Kidney (tissue), 14 donors: ENCODE results near the gene ACOT8. TPM values are rescaled to one million over a fixed set of nuclear protein-coding genes. Genes with fewer than 3 reads are reported as not detected.
"Not testable (repeated sequence)": the region's sequence is repeated elsewhere in the genome, so short reads cannot be mapped to it uniquely, and the experiment has no call there.

Experiments
- DNase-seq, 5 donors: peaks; one replicate each; pipeline ENCODE4 v3.0.0-alpha.2; 2013 to 2020
- FAIRE-seq: peaks from 2 replicates; lab custom pipeline; 2012; peaks lifted over from hg19 to GRCh38; lab: Jason Lieb, UNC
- H3K27ac ChIP-seq, 2 donors: one replicate each; pipeline ENCODE4 v1.7.0; 2013; ENCODE audit warnings: low read depth in 2 of 2, low read length in 2 of 2, inconsistent platforms in 1 of 2
- H3K27me3 ChIP-seq: one replicate; pipeline ENCODE4 v1.7.1; 2013; ENCODE audit warnings: low read length, inconsistent platforms; ENCODE audit not compliant: control insufficient read depth, insufficient read depth
- H3K36me3 ChIP-seq, 3 donors: one replicate each; pipeline versions ENCODE4 v1.7.0 to v1.7.1; 2013; ENCODE audit warnings: low read length in 3 of 3, control low read depth in 1 of 3, inconsistent platforms in 1 of 3; ENCODE audit not compliant: insufficient read depth in 3 of 3, control insufficient read depth in 2 of 3
- H3K4me1 ChIP-seq, 3 donors: one replicate each; pipeline versions ENCODE4 v1.7.0 to v1.7.1; 2013; ENCODE audit warnings: low read length in 3 of 3, inconsistent platforms in 1 of 3, low read depth in 1 of 3; ENCODE audit not compliant: control insufficient read depth in 2 of 3, insufficient read depth in 2 of 3
- H3K4me3 ChIP-seq, 3 donors: one replicate each; pipeline versions ENCODE4 v1.7.0 to v1.8.1; 2013; ENCODE audit warnings: low read length in 3 of 3, control low read depth in 1 of 3, inconsistent platforms in 1 of 3
- H3K9ac ChIP-seq, 3 donors: one replicate each; pipeline versions ENCODE4 v1.7.0 to v1.7.1; 2013; ENCODE audit warnings: low read length in 3 of 3, control low read depth in 1 of 3, inconsistent platforms in 1 of 3
- H3K9me3 ChIP-seq, 3 donors: one replicate each; pipeline versions ENCODE4 v1.7.0 to v1.7.1; 2013; ENCODE audit warnings: low read length in 3 of 3, control low read depth in 1 of 3, inconsistent platforms in 1 of 3; ENCODE audit not compliant: control insufficient read depth in 2 of 3, insufficient read depth in 1 of 3
- intact Hi-C: fragments of 100-400 bp; cut with DNase I; formaldehyde crosslinking; loops from one replicate; pipeline ENCODE4 v1.11.1; 2022
- polyA plus RNA-seq: library from polyadenylated mRNA; stranded (reverse); fragments of 350-450 nt; fragmentation: Illumina TruSeq; extraction: RNeasy Lipid Tissue Mini Kit (QIAGEN cat#74804); gene quantifications from one replicate; pipeline ENCODE4 v1.2.3, GENCODE V29; 2014; ENCODE audit warnings: low read depth, low replicate concordance; ENCODE audit not compliant: insufficient read depth
- total RNA-seq: library from RNA; stranded (reverse); fragmentation: NEBNext Ultra II Directional; extraction: Animal tissue kit (Norgen Biotek cat#: 25700); gene quantifications from one replicate; pipeline ENCODE4 v1.2.1, GENCODE V29; 2021
- TF ChIP-seq, protein P1 (sequence below): IDR thresholded peaks from 3 replicates; pipeline ENCODE4 v1.5.1; 2012; ENCODE audit warnings: mild to moderate bottlenecking, moderate library complexity, borderline replicate concordance; ENCODE audit not compliant: insufficient read depth; ENCODE audit errors: extremely low read depth
- donor health status: control.
- donor health status: control.
- donor health status: control.
- donor health status: control.
- donor health status: control.
- donor health status: DM: yes; HTN: yes; CAD: no.
- donor health status: Normal renal cell carcinoma (clear cell type).

Gene ACOT8
- total and polyA plus RNA-seq, 2 donors from 2014 or later = 22.1 to 71.0 TPM

DNA sequence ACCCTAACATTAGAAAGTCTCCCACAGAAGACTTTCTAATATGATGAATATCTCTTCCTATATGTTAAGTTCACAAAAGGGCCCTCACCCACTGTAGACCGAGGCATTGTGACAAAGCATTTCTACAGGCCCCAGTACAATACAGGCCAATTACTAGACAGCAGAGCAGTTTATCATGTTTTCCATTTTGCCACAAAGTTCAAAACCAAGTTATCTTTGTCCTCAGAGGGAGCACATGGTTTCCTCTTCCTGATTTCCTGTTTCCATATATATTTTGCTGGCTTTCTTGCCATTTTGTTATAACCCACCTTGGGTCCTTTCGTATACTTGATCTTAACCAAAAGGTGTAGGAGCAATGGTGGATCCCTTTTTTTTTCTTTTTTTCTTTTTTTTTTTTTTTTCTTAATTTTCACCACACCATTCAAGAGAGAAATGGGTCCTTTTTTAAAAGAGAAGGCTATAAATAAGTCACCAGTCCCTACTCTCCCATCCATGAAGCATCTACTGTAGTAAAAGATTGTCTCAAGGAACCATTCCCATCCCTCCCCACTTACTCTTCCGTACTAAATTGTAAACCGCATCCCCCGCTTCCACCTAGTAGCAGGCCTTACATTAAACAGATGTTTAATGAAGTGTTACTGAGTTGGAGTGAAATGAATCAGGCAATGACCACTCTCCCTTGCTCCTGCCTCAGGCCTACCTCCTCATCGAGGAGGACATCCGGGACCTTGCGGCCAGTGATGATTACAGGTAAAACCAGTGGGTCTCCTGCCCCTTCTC is 46.8 kb downstream of the ACOT8 start:
- TF ChIP-seq, protein P1, sequence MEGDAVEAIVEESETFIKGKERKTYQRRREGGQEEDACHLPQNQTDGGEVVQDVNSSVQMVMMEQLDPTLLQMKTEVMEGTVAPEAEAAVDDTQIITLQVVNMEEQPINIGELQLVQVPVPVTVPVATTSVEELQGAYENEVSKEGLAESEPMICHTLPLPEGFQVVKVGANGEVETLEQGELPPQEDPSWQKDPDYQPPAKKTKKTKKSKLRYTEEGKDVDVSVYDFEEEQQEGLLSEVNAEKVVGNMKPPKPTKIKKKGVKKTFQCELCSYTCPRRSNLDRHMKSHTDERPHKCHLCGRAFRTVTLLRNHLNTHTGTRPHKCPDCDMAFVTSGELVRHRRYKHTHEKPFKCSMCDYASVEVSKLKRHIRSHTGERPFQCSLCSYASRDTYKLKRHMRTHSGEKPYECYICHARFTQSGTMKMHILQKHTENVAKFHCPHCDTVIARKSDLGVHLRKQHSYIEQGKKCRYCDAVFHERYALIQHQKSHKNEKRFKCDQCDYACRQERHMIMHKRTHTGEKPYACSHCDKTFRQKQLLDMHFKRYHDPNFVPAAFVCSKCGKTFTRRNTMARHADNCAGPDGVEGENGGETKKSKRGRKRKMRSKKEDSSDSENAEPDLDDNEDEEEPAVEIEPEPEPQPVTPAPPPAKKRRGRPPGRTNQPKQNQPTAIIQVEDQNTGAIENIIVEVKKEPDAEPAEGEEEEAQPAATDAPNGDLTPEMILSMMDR = no peak
- Histone ChIP-seq H3K27ac (no peak overlapping the region), H3K27me3 (no peaks in the 10 kb centered on the region), H3K9ac (no peak overlapping the region), H3K4me3 (no peak overlapping the region), H3K4me1 (peaks cover 0 to 5% (median 0%) of the 10 kb centered on the region in 3 donors), H3K36me3 (peaks cover 10 to 31% (median 30%) of the 10 kb centered on the region in 3 donors), H3K9me3 (no peaks in the 10 kb centered on the region)
- intact Hi-C loops = no loop called here
- peak in 2 of 5 donors; percentile 64 to 70 for DNase-seq
- FAIRE-seq = no peak

DNA sequence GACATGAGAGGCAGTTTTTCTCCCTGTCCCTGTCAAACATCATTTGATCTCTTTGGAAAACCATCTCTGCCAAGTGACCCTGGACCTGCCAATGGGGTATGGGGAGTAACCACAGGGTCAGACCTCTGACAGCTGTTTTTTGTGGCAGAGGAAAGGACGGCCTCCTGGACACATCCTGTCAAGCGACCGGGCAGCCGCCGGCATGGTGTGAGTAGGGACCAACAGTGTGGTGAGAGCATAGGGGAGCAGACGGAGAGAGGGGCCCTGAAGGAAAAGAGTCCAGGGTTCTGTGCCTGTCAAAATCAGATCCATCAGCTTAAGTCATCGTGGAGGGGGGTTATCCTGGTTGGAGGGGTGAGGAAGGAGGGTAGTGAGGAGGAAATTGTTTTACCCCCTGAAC is 55.3 kb downstream of the ACOT8 start:
- Histone ChIP-seq H3K36me3 (peaks cover 5 to 54% (median 44%) of the 10 kb centered on the region in 3 donors), H3K4me1 (no peaks in the 10 kb centered on the region), H3K27me3 (no peaks in the 10 kb centered on the region), H3K27ac (no peak overlapping the region), H3K9ac (no peak overlapping the region), H3K9me3 (no peaks in the 10 kb centered on the region), H3K4me3 (no peak overlapping the region)
- TF ChIP-seq, protein P1 = no peak
- intact Hi-C loops = loop anchor here (10.0 kb wide), 1 partner anchor 143 kb away; no protein-coding TSS in a partner anchor
- DNase-seq = no peak
- FAIRE-seq = no peak

DNA sequence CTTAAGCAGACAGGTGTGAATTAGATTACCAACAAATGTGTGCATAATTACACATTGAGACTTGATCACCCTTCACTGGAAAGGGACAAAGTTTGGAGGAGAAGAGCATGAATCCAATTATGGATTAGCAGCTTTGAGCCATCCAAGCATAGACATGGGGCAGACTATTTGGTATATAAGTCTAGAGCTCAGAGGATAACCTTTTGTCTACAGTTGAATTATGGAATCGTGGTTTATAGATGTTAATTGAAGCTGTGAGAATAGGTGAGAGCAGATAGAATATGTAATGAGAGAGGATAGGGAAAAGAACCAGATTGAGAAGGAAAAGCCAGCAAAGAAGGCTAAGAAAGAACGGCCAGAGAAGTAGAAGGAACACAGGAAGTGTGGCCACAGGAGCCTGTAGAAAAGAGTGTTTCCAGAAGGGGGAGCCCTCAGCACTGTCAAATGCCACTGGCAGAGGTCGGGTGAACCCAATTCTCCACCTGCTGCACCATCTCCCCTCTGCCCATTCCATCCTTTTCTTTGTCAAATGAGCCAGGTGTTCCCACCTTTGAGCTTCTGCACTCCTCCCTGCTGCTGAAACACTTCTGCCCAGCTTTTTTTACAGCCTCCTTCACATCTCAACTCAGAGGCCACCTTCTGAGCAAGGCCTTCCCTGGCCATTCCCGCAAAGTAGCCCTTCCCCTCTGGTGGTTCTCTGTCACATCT is 58.1 kb downstream of the ACOT8 start:
- H3K4me1 ChIP-seq = no peaks in the 10 kb centered on the region
- no peaks in the 10 kb centered on the region for H3K27me3 ChIP-seq
- intact Hi-C loops = no loop called here
- peaks cover 4 to 42% (median 37%) of the 10 kb centered on the region in 3 donors for H3K36me3 ChIP-seq
- no peak overlapping the region for H3K27ac ChIP-seq
- DNase-seq (peak in 4 of 5 donors; percentile 56 to 75 (median 62)), FAIRE-seq (no peak)
- TF ChIP-seq, protein P1 = peak; percentile 58
- H3K4me3 ChIP-seq = no peak overlapping the region
- no peaks in the 10 kb centered on the region for H3K9me3 ChIP-seq
- no peak overlapping the region for H3K9ac ChIP-seq

DNA sequence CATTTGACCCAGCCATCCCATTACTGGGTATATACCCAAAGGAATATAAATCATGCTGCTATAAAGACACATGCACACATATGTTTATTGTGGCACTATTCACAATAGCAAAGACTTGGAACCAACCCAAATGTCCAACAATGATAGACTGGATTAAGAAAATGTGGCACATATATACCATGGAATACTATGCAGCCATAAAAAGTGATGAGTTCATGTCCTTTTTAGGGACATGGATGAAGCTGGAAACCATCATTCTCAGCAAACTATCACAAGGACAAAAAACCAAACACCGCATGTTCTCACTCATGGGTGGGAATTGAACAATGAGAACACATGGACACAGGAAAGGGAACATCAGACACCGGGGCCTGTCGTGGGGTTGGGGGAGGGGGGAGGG is 59.2 kb downstream of the ACOT8 start:
- peaks cover 4 to 31% (median 27%) of the 10 kb centered on the region in 3 donors for H3K36me3 ChIP-seq
- H3K9me3 ChIP-seq, DNase-seq, H3K27ac ChIP-seq, H3K27me3 ChIP-seq, H3K4me1 ChIP-seq, H3K4me3 ChIP-seq, intact Hi-C loops, H3K9ac ChIP-seq, FAIRE-seq: not testable (repeated sequence)

DNA sequence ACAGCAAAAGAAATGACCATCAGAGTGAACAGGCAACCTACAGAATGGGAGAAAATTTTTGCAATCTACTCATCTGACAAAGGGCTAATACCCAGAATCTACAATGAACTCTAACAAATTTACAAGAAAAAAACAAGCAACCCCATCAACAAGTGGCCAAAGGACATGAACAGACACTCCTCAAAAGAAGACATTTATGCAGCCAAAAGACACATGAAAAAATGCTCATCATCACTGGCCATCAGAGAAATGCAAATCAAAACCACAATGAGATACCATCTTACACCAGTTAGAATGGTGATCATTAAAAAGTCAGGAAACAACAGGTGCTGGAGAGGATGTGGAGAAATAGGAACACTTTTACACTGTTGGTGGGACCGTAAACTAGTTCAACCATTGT is 59.7 kb downstream of the ACOT8 start:
- H3K4me3 ChIP-seq, H3K27ac ChIP-seq, DNase-seq, H3K27me3 ChIP-seq, H3K4me1 ChIP-seq, intact Hi-C loops, H3K9me3 ChIP-seq, H3K9ac ChIP-seq, FAIRE-seq: not testable (repeated sequence)
- peaks cover 4 to 26% (median 25%) of the 10 kb centered on the region in 3 donors for H3K36me3 ChIP-seq
